Measurements from ENCODE around the gene AK9. TPM values are rescaled to one million over a fixed set of nuclear protein-coding genes. Genes with fewer than 3 reads are reported as not detected.

AK9 gene
- polyA plus RNA-seq, 2 of the 4 experiments (the other 2 are of a cell fraction), result 2.2 to 4.7 TPM

- H3K27ac ChIP-seq, result no peak overlapping the region
- TF ChIP-seq KDM1A (IDR thresholded peaks at IDR 0.05; ENCODE audit: low read depth) (no peak), PBX3 (IDR thresholded peaks at IDR 0.05) (no peak), CBX8 (IDR thresholded peaks at IDR 0.05) (no peak), RNF2 (IDR thresholded peaks at IDR 0.05; ENCODE audit: borderline replicate concordance, low read depth) (no peak), ZNF302 (CRISPR knock-in tag; IDR thresholded peaks at IDR 0.05) (no peak), BHLHE40 (IDR thresholded peaks at IDR 0.05; ENCODE audit: low read depth, low read length) (no peak), CTCF (IDR thresholded peaks at IDR 0.05) (no peak), POLR2A (IDR thresholded peaks at IDR 0.05; ENCODE audit: low read length) (no peak), MAZ (IDR thresholded peaks at IDR 0.05; ENCODE audit: borderline replicate concordance, low read depth, low read length) (no peak), EHF (CRISPR knock-in tag; IDR thresholded peaks at IDR 0.05) (no peak), PHF8 (IDR thresholded peaks at IDR 0.05; ENCODE audit: borderline replicate concordance, low read depth) (no peak), SREBF2 (IDR thresholded peaks at IDR 0.05) (no peak), NR3C1 (IDR thresholded peaks at IDR 0.05) (no peak), CBX2 (IDR thresholded peaks at IDR 0.05; ENCODE audit: borderline replicate concordance, low read depth) (no peak), RARB (CRISPR knock-in tag; IDR thresholded peaks at IDR 0.05) (no peak), REST (IDR thresholded peaks at IDR 0.05) (no peak), ATOH8 (CRISPR knock-in tag; IDR thresholded peaks at IDR 0.05; ENCODE audit: low read depth) (no peak)
- DNase-seq (ENCODE audit: low read depth in 1 of 2, low spot score in 1 of 2), result no peak
- ChIA-PET CTCF (interaction anchor here (1.4 kb wide), 1 partner anchor 516 kb away, joined by 5 read pairs; no protein-coding TSS in a partner anchor), POLR2A (no interaction called here)
- no peak for ATAC-seq
- no peak overlapping the region for H3K4me3 ChIP-seq
- H3K4me1 ChIP-seq, result no peaks in the 10 kb centered on the region
- no peak overlapping the region for H3K4me2 ChIP-seq
- FAIRE-seq, result no peak
- peaks cover 3% of the 10 kb centered on the region; the same call in 2 of the 3 replicates for H3K9me3 ChIP-seq
Observed at GRCh38 chr6:109524129-109524528, 166.9 kb downstream of the AK9 start.

GRCh38 chr6:109523478-109523877, 167.5 kb downstream of the AK9 start:
- no peaks in the 10 kb centered on the region for H3K4me1 ChIP-seq
- WGBS (ENCODE audit: missing lambda C conversion rate), result 21% methylated on average over 2 of the region's 2 CpGs
- ChIA-PET POLR2A (no interaction called here), CTCF (no interaction called here)
- no peak overlapping the region for H3K27ac ChIP-seq
- peaks cover 3% of the 10 kb centered on the region; the same call in 2 of the 3 replicates for H3K9me3 ChIP-seq
- TF ChIP-seq KDM1A (IDR thresholded peaks at IDR 0.05; ENCODE audit: low read depth), result no peak
- no peak for TF ChIP-seq SMC3 (IDR thresholded peaks at IDR 0.05)
- no peak overlapping the region for H3K4me3 ChIP-seq
- no peak for FAIRE-seq
- no peak for ATAC-seq
- no peak for DNase-seq (ENCODE audit: low read depth in 1 of 2, low spot score in 1 of 2)
- H3K4me2 ChIP-seq, result no peak overlapping the region

Measured in A549 (cell line).